SK-N-SH (cell line): ENCODE measurements around the gene HUS1. TPM values are rescaled to one million over a fixed set of nuclear protein-coding genes. Genes with fewer than 3 reads are reported as not detected.

ENCODE experiments used
- CTCF ChIA-PET: fragments of 300-600, 350-600 bp; formaldehyde crosslinking; extraction: SDS; loops from one replicate; lab custom pipeline; 2021; lab: Yijun Ruan, JAX
- POLR2A ChIA-PET: fragments of 350-600 bp; sonication (Branson Sonifier 250); formaldehyde crosslinking; extraction: SDS; loops from one replicate; lab custom pipeline; 2020; ENCODE audit warnings: antibody characterized with exemption, inconsistent platforms; lab: Yijun Ruan, JAX
- DNase-seq: peaks from one replicate; pipeline ENCODE4 v3.0.0; 2012
- H2AFZ ChIP-seq: fragments of 200-600 bp; sonication (generic); 2 replicates; pipeline ENCODE4 v1.8.1; 2016; ENCODE audit warnings: antibody characterized with exemption, mild to moderate bottlenecking, low read depth
- H3F3A ChIP-seq: fragments of 200-600 bp; sonication (generic); replicated peaks from 2 replicates; pipeline ENCODE3; 2016; ENCODE audit warnings: antibody characterized with exemption, mild to moderate bottlenecking; ENCODE audit not compliant: insufficient read depth
- H3K27ac ChIP-seq, 2 experiments: fragments of 200-500 bp in 1 of 2; fragments of 200-600 bp in 1 of 2; sonication (Bioruptor generic) in 1 of 2; sonication (generic), shearing (Covaris generic) in 1 of 2; 2 replicates each; pipeline versions ENCODE4 v1.5.1 to v1.6.1; 2014 to 2016; ENCODE audit warnings: low read depth in 2 of 2, inconsistent platforms in 1 of 2, low read length in 1 of 2, mild to moderate bottlenecking in 1 of 2, mixed read lengths in 1 of 2
- H3K27me3 ChIP-seq: fragments of 200-600 bp; sonication (generic), shearing (Covaris generic); 2 replicates; pipeline ENCODE4 v1.6.1; 2016; ENCODE audit warnings: mixed run types; ENCODE audit not compliant: insufficient read depth
- H3K36me3 ChIP-seq, 2 experiments: fragments of 200-500 bp in 1 of 2; fragments of 200-600 bp in 1 of 2; sonication (Bioruptor generic) in 1 of 2; sonication (generic) in 1 of 2; replicated peaks in 1 of 2; 2 replicates each; pipeline versions ENCODE3 to v1.5.1; 2014 to 2016; ENCODE audit warnings: low read length in 1 of 2, mild to moderate bottlenecking in 1 of 2; ENCODE audit not compliant: insufficient read depth in 2 of 2, control insufficient read depth in 1 of 2
- H3K4me1 ChIP-seq, 2 experiments: fragments of 200-500 bp in 1 of 2; fragments of 200-600 bp in 1 of 2; sonication (Bioruptor generic) in 1 of 2; sonication (generic), shearing (Covaris generic) in 1 of 2; 2 replicates each; pipeline versions ENCODE4 v1.5.1 to v1.6.1; 2014 to 2016; ENCODE audit warnings: low read depth in 1 of 2, low read length in 1 of 2, mixed run types in 1 of 2; ENCODE audit not compliant: insufficient read depth in 2 of 2, control insufficient read depth in 1 of 2
- H3K4me2 ChIP-seq: fragments of 200-600 bp; sonication (generic), shearing (Covaris generic); 2 replicates; pipeline ENCODE4 v1.6.1; 2017; ENCODE audit warnings: mixed run types
- H3K4me3 ChIP-seq, 2 experiments: fragments of 200-500 bp in 1 of 2; fragments of 200-600 bp in 1 of 2; sonication (Bioruptor generic) in 1 of 2; sonication (generic), shearing (Covaris generic) in 1 of 2; 2 replicates each; pipeline versions ENCODE4 v1.5.1 to v1.8.1; 2014 to 2016; ENCODE audit warnings: low read depth in 2 of 2, inconsistent platforms in 1 of 2, low read length in 1 of 2, mild to moderate bottlenecking in 1 of 2, mixed read lengths in 1 of 2, moderate library complexity in 1 of 2
- H3K79me2 ChIP-seq: fragments of 200-600 bp; sonication (generic); 2 replicates; pipeline ENCODE4 v1.8.1; 2017; ENCODE audit warnings: mild to moderate bottlenecking; ENCODE audit not compliant: insufficient read depth
- H3K9ac ChIP-seq: fragments of 200-600 bp; sonication (generic); 2 replicates; pipeline ENCODE4 v1.6.1; 2017; ENCODE audit warnings: mixed run types
- H3K9me2 ChIP-seq: fragments of 200-600 bp; sonication (generic); 2 replicates; pipeline ENCODE4 v1.6.1; 2017; ENCODE audit warnings: mixed run types
- H3K9me3 ChIP-seq: fragments of 200-600 bp; sonication (generic); 2 replicates; pipeline ENCODE4 v1.6.1; 2017; ENCODE audit warnings: mixed run types, mild to moderate bottlenecking, moderate library complexity
- H4K20me1 ChIP-seq: fragments of 200-600 bp; sonication (generic); 2 replicates; pipeline ENCODE4 v1.6.1; 2017; ENCODE audit warnings: mild to moderate bottlenecking, mixed run types; ENCODE audit not compliant: insufficient read depth
- ELF1 ChIP-seq: IDR thresholded peaks from 2 replicates; pipeline ENCODE4 v1.4.0; 2012
- FOXJ3 ChIP-seq: sonication (generic); formaldehyde crosslinking; IDR thresholded peaks from 2 replicates; pipeline ENCODE4 v1.5.1; 2020; ENCODE audit warnings: mild to moderate bottlenecking, missing genetic modification reagents
- GABPA ChIP-seq: IDR thresholded peaks from 2 replicates; pipeline ENCODE4 v1.4.0; 2012; ENCODE audit warnings: low read depth, mild to moderate bottlenecking
- MXI1 ChIP-seq: IDR thresholded peaks from 2 replicates; pipeline ENCODE4 v1.6.1; 2012; ENCODE audit warnings: mild to moderate bottlenecking, low read depth, low read length, improper control_type of control experiment
- RAD21 ChIP-seq: IDR thresholded peaks from 2 replicates; pipeline ENCODE4 v1.6.1; 2012; ENCODE audit warnings: mild to moderate bottlenecking, low read length
- SIN3A ChIP-seq: IDR thresholded peaks from 2 replicates; pipeline ENCODE4 v1.6.1; 2012; ENCODE audit warnings: low read depth, mild to moderate bottlenecking, low read length, moderate library complexity, borderline replicate concordance
- TEAD4 ChIP-seq: IDR thresholded peaks from 2 replicates; pipeline ENCODE4 v1.4.0; 2012; ENCODE audit warnings: mild to moderate bottlenecking, borderline replicate concordance; ENCODE audit not compliant: insufficient read depth
- YY1 ChIP-seq: IDR thresholded peaks from 2 replicates; pipeline ENCODE4 v1.4.0; 2012; ENCODE audit warnings: low read depth, mild to moderate bottlenecking
- WGBS: methylation state at CpG from one replicate; pipeline ENCODE4 v1.1.6; 2017; ENCODE audit warnings: low lambda C conversion rate; 5-methylcytosine and 5-hydroxymethylcytosine counted together
- polyA plus RNA-seq, 3 experiments: library from polyadenylated mRNA; depleted of rRNA; stranded (reverse); fragments of >200 nt; gene quantifications; 2 replicates each; pipeline ENCODE4 v1.2.3, GENCODE V29; 2012
- TF ChIP-seq, protein P1 (sequence below): fragments of 200-600 bp; sonication (generic); IDR thresholded peaks from 2 replicates; pipeline ENCODE4 v1.6.1; 2017; ENCODE audit warnings: antibody characterized with exemption, mild to moderate bottlenecking, moderate library complexity
- TF ChIP-seq, protein P2 (sequence below): IDR thresholded peaks from 2 replicates; pipeline ENCODE4 v1.4.0; 2012; ENCODE audit warnings: low read depth, borderline replicate concordance
- TF ChIP-seq, protein P3 (sequence below): IDR thresholded peaks from 2 replicates; pipeline ENCODE4 v1.4.0; 2012; ENCODE audit warnings: low read depth

Gene HUS1
- polyA plus RNA-seq, 1 of the 3 experiments (the other 2 are of a cell fraction) = 17.8 TPM

DNA sequence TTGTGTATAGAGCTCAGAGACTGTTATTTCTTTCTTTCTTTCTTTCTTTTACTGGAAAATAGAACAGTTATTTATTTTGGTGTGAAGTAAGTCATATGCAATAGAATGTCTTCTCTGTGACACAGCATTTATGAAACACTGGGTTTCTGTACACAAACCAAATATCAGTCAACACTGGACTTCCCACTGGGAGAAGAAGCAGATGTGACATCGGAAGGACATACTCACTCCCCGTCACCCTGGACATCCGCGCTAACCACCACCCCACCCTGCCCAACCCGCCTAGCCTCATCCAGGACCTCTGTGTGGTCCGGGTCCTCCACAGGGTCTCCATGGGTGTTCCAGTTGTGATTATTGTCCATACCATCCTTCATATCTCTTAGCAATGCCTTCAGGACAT, 27.5 kb upstream of the HUS1 start:
- no peaks in the 10 kb centered on the region for H3K36me3 ChIP-seq
- peaks cover 5% of the 10 kb centered on the region; the same call in 1 of the 2 replicates for H3K27me3 ChIP-seq
- TF ChIP-seq SIN3A (no peak), MXI1 (no peak), TEAD4 (no peak), GABPA (no peak), RAD21 (no peak), ELF1 (no peak)
- TF ChIP-seq, protein P1, sequence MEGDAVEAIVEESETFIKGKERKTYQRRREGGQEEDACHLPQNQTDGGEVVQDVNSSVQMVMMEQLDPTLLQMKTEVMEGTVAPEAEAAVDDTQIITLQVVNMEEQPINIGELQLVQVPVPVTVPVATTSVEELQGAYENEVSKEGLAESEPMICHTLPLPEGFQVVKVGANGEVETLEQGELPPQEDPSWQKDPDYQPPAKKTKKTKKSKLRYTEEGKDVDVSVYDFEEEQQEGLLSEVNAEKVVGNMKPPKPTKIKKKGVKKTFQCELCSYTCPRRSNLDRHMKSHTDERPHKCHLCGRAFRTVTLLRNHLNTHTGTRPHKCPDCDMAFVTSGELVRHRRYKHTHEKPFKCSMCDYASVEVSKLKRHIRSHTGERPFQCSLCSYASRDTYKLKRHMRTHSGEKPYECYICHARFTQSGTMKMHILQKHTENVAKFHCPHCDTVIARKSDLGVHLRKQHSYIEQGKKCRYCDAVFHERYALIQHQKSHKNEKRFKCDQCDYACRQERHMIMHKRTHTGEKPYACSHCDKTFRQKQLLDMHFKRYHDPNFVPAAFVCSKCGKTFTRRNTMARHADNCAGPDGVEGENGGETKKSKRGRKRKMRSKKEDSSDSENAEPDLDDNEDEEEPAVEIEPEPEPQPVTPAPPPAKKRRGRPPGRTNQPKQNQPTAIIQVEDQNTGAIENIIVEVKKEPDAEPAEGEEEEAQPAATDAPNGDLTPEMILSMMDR = no peak
- no peaks in the 10 kb centered on the region for H3F3A ChIP-seq
- 67% methylated on average over 6 of the region's 6 CpGs for WGBS
- no peaks in the 10 kb centered on the region for H3K79me2 ChIP-seq
- no peak for DNase-seq
- no peak overlapping the region for H3K27ac ChIP-seq
- no peak overlapping the region for H3K4me3 ChIP-seq
- H3K9ac ChIP-seq = no peak overlapping the region
- CTCF ChIA-PET = interaction anchor here (1.7 to 1.8 kb wide), 2 partner anchors 14 to 103 kb away, joined by 5 to 7 read pairs; no protein-coding TSS in a partner anchor
- H2AFZ ChIP-seq = no peak overlapping the region
- H3K4me1 ChIP-seq = no peaks in the 10 kb centered on the region
- H4K20me1 ChIP-seq = no peaks in the 10 kb centered on the region
- POLR2A ChIA-PET = no interaction called here
- H3K9me3 ChIP-seq = no peaks in the 10 kb centered on the region
- no peak overlapping the region for H3K4me2 ChIP-seq
- no peaks in the 10 kb centered on the region for H3K9me2 ChIP-seq

DNA sequence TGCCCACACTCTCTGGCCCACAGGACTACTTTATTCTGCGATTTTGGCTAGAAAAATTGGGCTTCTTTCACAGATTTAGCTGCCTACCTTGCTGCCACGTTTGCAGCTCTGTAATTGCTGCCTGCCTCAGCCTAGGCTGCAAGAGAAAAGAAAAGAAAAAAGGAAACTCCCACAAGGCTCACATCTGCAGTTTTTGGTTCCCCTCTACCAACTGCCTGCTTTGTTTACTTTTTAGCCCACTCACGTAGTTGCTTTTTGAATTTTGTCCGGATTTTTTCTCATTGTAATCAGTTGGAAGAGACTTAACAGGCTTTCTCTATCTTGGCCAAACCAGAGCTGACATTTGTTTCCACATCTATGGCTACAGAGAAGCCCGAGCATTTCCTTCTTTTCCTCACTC, 25.2 kb upstream of the HUS1 start:
- no peaks in the 10 kb centered on the region for H3K4me1 ChIP-seq
- WGBS = 15% methylated on average over 5 of the region's 5 CpGs
- H3K9me3 ChIP-seq = no peaks in the 10 kb centered on the region
- no peak overlapping the region for H3K27ac ChIP-seq
- peaks cover 4% of the 10 kb centered on the region for H3F3A ChIP-seq
- H4K20me1 ChIP-seq = no peaks in the 10 kb centered on the region
- no peaks in the 10 kb centered on the region for H3K79me2 ChIP-seq
- no peak for DNase-seq
- H3K36me3 ChIP-seq = no peaks in the 10 kb centered on the region
- no peak overlapping the region for H2AFZ ChIP-seq
- ChIA-PET POLR2A (interaction anchor here (0.6 kb wide), 1 partner anchor 59 kb away, joined by 3 read pairs; no protein-coding TSS in a partner anchor), CTCF (interaction anchor here (1.1 to 1.6 kb wide), 2 partner anchors 59 to 105 kb away, joined by 3 to 5 read pairs; no protein-coding TSS in a partner anchor)
- H3K4me2 ChIP-seq = no peak overlapping the region
- no peak overlapping the region for H3K4me3 ChIP-seq
- H3K9ac ChIP-seq = no peak overlapping the region
- H3K27me3 ChIP-seq = peaks cover 5% of the 10 kb centered on the region; the same call in 1 of the 2 replicates
- H3K9me2 ChIP-seq = no peaks in the 10 kb centered on the region
- TF ChIP-seq, protein P2, sequence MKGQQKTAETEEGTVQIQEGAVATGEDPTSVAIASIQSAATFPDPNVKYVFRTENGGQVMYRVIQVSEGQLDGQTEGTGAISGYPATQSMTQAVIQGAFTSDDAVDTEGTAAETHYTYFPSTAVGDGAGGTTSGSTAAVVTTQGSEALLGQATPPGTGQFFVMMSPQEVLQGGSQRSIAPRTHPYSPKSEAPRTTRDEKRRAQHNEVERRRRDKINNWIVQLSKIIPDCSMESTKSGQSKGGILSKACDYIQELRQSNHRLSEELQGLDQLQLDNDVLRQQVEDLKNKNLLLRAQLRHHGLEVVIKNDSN = no peak
- TF ChIP-seq SIN3A = no peak
- TF ChIP-seq FOXJ3 (CRISPR knock-in tag) = no peak
- TF ChIP-seq YY1 = no peak
- TF ChIP-seq, protein P3, sequence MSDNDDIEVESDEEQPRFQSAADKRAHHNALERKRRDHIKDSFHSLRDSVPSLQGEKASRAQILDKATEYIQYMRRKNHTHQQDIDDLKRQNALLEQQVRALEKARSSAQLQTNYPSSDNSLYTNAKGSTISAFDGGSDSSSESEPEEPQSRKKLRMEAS = no peak
